K562 (cell line): ENCODE measurements around the gene RPL3. TPM values are rescaled to one million over a fixed set of nuclear protein-coding genes. Genes with fewer than 3 reads are reported as not detected.

ENCODE experiments used
- ATAC-seq: fragments of 200-7000 bp; cut with Tn5 transposase; 3 replicates; pipeline ENCODE4 v1.9.1; 2020; ENCODE audit warnings: moderate library complexity
- BruUV-seq: library from RNA; stranded (reverse); fragments of 400-500 nt; replicated peaks from 2 replicates; lab custom pipeline; 2021; lab: Mats Ljungman, UMichigan
- CTCF ChIA-PET: fragments of 300-600 bp; formaldehyde crosslinking; extraction: SDS; loops from one replicate; lab custom pipeline; 2021; ENCODE audit warnings: low intra/inter-chr PET ratio; lab: Yijun Ruan, JAX
- POLR2A ChIA-PET: fragments of 300-600, 350-650 bp; sonication (Branson Sonifier 250); formaldehyde crosslinking; extraction: SDS; loops from one replicate; lab custom pipeline; 2021; ENCODE audit warnings: antibody characterized with exemption, inconsistent platforms; lab: Yijun Ruan, JAX
- DNase-seq, 4 experiments: peaks; one replicate each; pipeline versions ENCODE4 v3.0.0 to v3.0.0-alpha.2; 2011 to 2018; ENCODE audit warnings: low spot score in 3 of 4, mixed read lengths in 3 of 4; ENCODE audit errors: extremely low read depth in 1 of 4
- FAIRE-seq: peaks from 2 replicates; lab custom pipeline; 2011; peaks lifted over from hg19 to GRCh38; lab: Jason Lieb, UNC
- H2AFZ ChIP-seq: 2 replicates; pipeline ENCODE4 v1.6.0; 2011; ENCODE audit warnings: low read depth, low read length, control low read depth, inconsistent platforms
- H3K27ac ChIP-seq: fragments of 200-600 bp; 3 replicates; pipeline ENCODE4 v1.8.0; 2011; ENCODE audit warnings: low read depth, mild to moderate bottlenecking, control low read depth, inconsistent platforms, low read length, moderate library complexity, mixed read lengths; ENCODE audit errors: extremely low read depth
- H3K27me3 ChIP-seq, 2 experiments: fragments of 300-600 bp in 1 of 2; 2 replicates in 1 of 2; 3 replicates in 1 of 2; pipeline versions ENCODE4 v1.6.0 to v1.8.0; 2011; ENCODE audit warnings: inconsistent platforms in 2 of 2, low read length in 2 of 2, mild to moderate bottlenecking in 1 of 2, mixed read lengths in 1 of 2, moderate library complexity in 1 of 2; ENCODE audit not compliant: control insufficient read depth in 2 of 2, insufficient read depth in 2 of 2
- H3K36me3 ChIP-seq: fragments of 300-600 bp; 3 replicates; pipeline ENCODE4 v1.8.0; 2011; ENCODE audit warnings: mild to moderate bottlenecking, low read length, inconsistent platforms; ENCODE audit not compliant: control insufficient read depth, insufficient read depth
- H3K4me1 ChIP-seq, 2 experiments: fragments of 200-600 bp in 1 of 2; replicated peaks in 1 of 2; 2 replicates in 1 of 2; 3 replicates in 1 of 2; pipeline versions ENCODE4 v1.5.1 to v1.8.0; 2011; ENCODE audit warnings: inconsistent platforms in 2 of 2, low read length in 2 of 2, mild to moderate bottlenecking in 1 of 2, mixed read lengths in 1 of 2, moderate library complexity in 1 of 2; ENCODE audit not compliant: control insufficient read depth in 2 of 2, insufficient read depth in 2 of 2
- H3K4me2 ChIP-seq: 2 replicates; pipeline ENCODE4 v1.6.1; 2011; ENCODE audit warnings: low read length, control low read depth, inconsistent platforms, mixed read lengths; ENCODE audit not compliant: insufficient read depth
- H3K4me3 ChIP-seq: fragments of 200-600 bp; sonication (generic), shearing (Covaris generic); 2 replicates; pipeline ENCODE4 v1.5.1; 2016; ENCODE audit warnings: control low read depth, inconsistent platforms
- H3K79me2 ChIP-seq: fragments of 200-600 bp; 3 replicates; pipeline ENCODE4 v1.8.0; 2011; ENCODE audit warnings: low read length, inconsistent platforms; ENCODE audit not compliant: control insufficient read depth, insufficient read depth
- H3K9ac ChIP-seq, 2 experiments: 2 replicates each; pipeline versions ENCODE4 v1.6.0 to v1.6.1; 2011; ENCODE audit warnings: low read depth in 2 of 2, low read length in 2 of 2, control low read depth in 1 of 2, inconsistent platforms in 1 of 2, mild to moderate bottlenecking in 1 of 2, mixed read lengths in 1 of 2; ENCODE audit not compliant: insufficient read depth in 1 of 2
- H3K9me1 ChIP-seq: one replicate; pipeline ENCODE4 v1.6.0; 2011; ENCODE audit warnings: inconsistent platforms, mild to moderate bottlenecking, low read length, moderate library complexity; ENCODE audit not compliant: control insufficient read depth, insufficient read depth
- H3K9me3 ChIP-seq: replicated peaks from 2 replicates; pipeline ENCODE4 v1.5.1; 2011; ENCODE audit warnings: low read depth, low read length, inconsistent platforms; ENCODE audit not compliant: control insufficient read depth, insufficient read depth
- H4K20me1 ChIP-seq: replicated peaks from 2 replicates; pipeline ENCODE4 v1.6.1; 2011; ENCODE audit warnings: low read length, inconsistent platforms, mixed read lengths; ENCODE audit not compliant: control insufficient read depth, insufficient read depth
- CHD1 ChIP-seq: fragments of 200-600 bp; sonication (generic); IDR thresholded peaks from one replicate; pipeline ENCODE4 v1.6.1; 2012; ENCODE audit warnings: mild to moderate bottlenecking, moderate library complexity, low read length, inconsistent platforms
- EHMT2 ChIP-seq: fragments of 450-650 bp; IDR thresholded peaks from 2 replicates; pipeline ENCODE4 v1.6.1; 2018; ENCODE audit warnings: antibody characterized with exemption
- HNRNPK ChIP-seq: fragments of 200-400 bp; formaldehyde crosslinking; IDR thresholded peaks from one replicate; pipeline ENCODE4 v1.6.1; 2018; ENCODE audit warnings: mild to moderate bottlenecking, low read depth, low read length; ENCODE audit not compliant: poor library complexity, severe bottlenecking
- JUND ChIP-seq, 2 experiments: IDR thresholded peaks; 2 replicates in 1 of 2; 3 replicates in 1 of 2; pipeline ENCODE4 v1.6.1; 2011; ENCODE audit warnings: borderline replicate concordance in 2 of 2, low read depth in 2 of 2, low read length in 2 of 2, improper control_type of control experiment in 1 of 2, missing biosample characterization in 1 of 2, missing genetic modification characterization in 1 of 2, missing genetic modification reagents in 1 of 2
- NR2C1 ChIP-seq, 2 experiments: fragments of 450-650 bp; IDR thresholded peaks; 2 replicates each; pipeline ENCODE4 v1.6.1; 2017; ENCODE audit warnings: mild to moderate bottlenecking in 2 of 2, antibody characterized with exemption in 1 of 2, inconsistent platforms in 1 of 2, missing compliant biosample characterization in 1 of 2, missing genetic modification characterization in 1 of 2
- NR2C2 ChIP-seq, 2 experiments: fragments of 200-800 bp in 1 of 2; sonication (Bioruptor generic) in 1 of 2; sonication (generic) in 1 of 2; formaldehyde crosslinking in 1 of 2; IDR thresholded peaks; 2 replicates each; pipeline versions ENCODE4 v1.6.1 to v1.8.0; 2016 to 2022; ENCODE audit warnings: mild to moderate bottlenecking in 1 of 2, missing compliant biosample characterization in 1 of 2, missing genetic modification characterization in 1 of 2, missing genetic modification reagents in 1 of 2
- PML ChIP-seq: IDR thresholded peaks from 2 replicates; pipeline ENCODE4 v1.6.1; 2012; ENCODE audit warnings: low read length, inconsistent platforms
- SIN3A ChIP-seq, 2 experiments: fragments of 150-350 bp in 1 of 2; IDR thresholded peaks; 2 replicates each; pipeline ENCODE4 v1.6.1; 2011 to 2016; ENCODE audit warnings: borderline replicate concordance in 2 of 2, low read depth in 2 of 2, low read length in 2 of 2, mild to moderate bottlenecking in 2 of 2, moderate library complexity in 2 of 2; ENCODE audit not compliant: control insufficient read depth in 1 of 2
- SRF ChIP-seq, 2 experiments: fragments of 250-450, 450-650 bp in 1 of 2; sonication (Bioruptor Pico) in 1 of 2; sonication (generic) in 1 of 2; formaldehyde crosslinking; IDR thresholded peaks; 2 replicates each; pipeline versions ENCODE4 v1.5.0 to v1.5.1; 2020 to 2022; ENCODE audit warnings: mild to moderate bottlenecking in 1 of 2, missing genetic modification reagents in 1 of 2
- TCF7L2 ChIP-seq: fragments of 150-350 bp; IDR thresholded peaks from 2 replicates; pipeline ENCODE4 v1.6.1; 2016; ENCODE audit warnings: low read depth, mild to moderate bottlenecking, low read length, moderate library complexity
- WHSC1 ChIP-seq: IDR thresholded peaks from one replicate; pipeline ENCODE4 v1.6.1; 2012; ENCODE audit warnings: low read length, control low read depth, inconsistent platforms
- ZFP1 ChIP-seq: fragments of 450-650 bp; formaldehyde crosslinking; IDR thresholded peaks from 2 replicates; pipeline ENCODE4 v1.4.0; 2020; ENCODE audit warnings: mild to moderate bottlenecking, mixed read lengths
- ZNF184 ChIP-seq: sonication (generic); formaldehyde crosslinking; IDR thresholded peaks from 2 replicates; pipeline ENCODE4 v1.5.0; 2020; ENCODE audit warnings: missing genetic modification reagents
- ZNF436 ChIP-seq: fragments of 250-450, 450-650 bp; sonication (Bioruptor Pico); formaldehyde crosslinking; IDR thresholded peaks from 2 replicates; pipeline ENCODE4 v1.7.0; 2020; ENCODE audit warnings: mild to moderate bottlenecking
- ZNF561 ChIP-seq: fragments of 450-650 bp; formaldehyde crosslinking; conservative IDR thresholded peaks from 2 replicates; pipeline ENCODE4 v1.4.0; 2020; ENCODE audit warnings: mild to moderate bottlenecking, moderate library complexity
- WGBS: fragments of 100-300 bp; shearing (Covaris generic); methylation state at CpG from one replicate; pipeline ENCODE4 v1.1.6; 2016; ENCODE audit warnings: low coverage, mixed read lengths; ENCODE audit not compliant: insufficient coverage; ENCODE audit errors: missing lambda C conversion rate; 5-methylcytosine and 5-hydroxymethylcytosine counted together
- in situ Hi-C: fragments of 300-500 bp; cut with MboI; formaldehyde crosslinking; loops from 4 replicates; pipeline ENCODE4 v1.15.0; 2018; ENCODE audit warnings: inconsistent platforms, mixed read lengths
- intact Hi-C: fragments of 100-400 bp; cut with micrococcal nuclease; formaldehyde crosslinking; loops from 2 replicates; pipeline ENCODE4 v1.14.2; 2022
- polyA plus RNA-seq, 8 experiments: library from polyadenylated mRNA; depleted of rRNA in 4 of 8; stranded (reverse) in 5 of 8; unstranded in 3 of 8; fragments of >200 nt; fragmentation: Nextera tagmentation in 2 of 8; fragmentation: Illumina TruSeq in 1 of 8; extraction: Ambion mirVana in 2 of 8; extraction: Trizol in 1 of 8; gene quantifications; 2 replicates each; pipeline versions ENCODE4 v1.2.1 to v1.2.3, GENCODE V29; 2011 to 2014; ENCODE audit warnings: inconsistent platforms in 1 of 8, missing spikeins in 1 of 8
- total RNA-seq, 7 experiments: library from RNA; depleted of rRNA in 6 of 7; stranded (reverse); fragments of >200 nt in 6 of 7; fragmentation: Illumina TruSeq in 2 of 7; extraction: Trizol in 2 of 7; gene quantifications; 2 replicates each; pipeline versions ENCODE4 v1.2.1 to v1.2.3, GENCODE V29; 2011 to 2021; ENCODE audit warnings: low replicate concordance in 1 of 7
- TF ChIP-seq, protein P1 (sequence below): fragments of 200-400 bp; formaldehyde crosslinking; IDR thresholded peaks from 2 replicates; pipeline ENCODE4 v1.6.1; 2017; ENCODE audit warnings: mild to moderate bottlenecking, low read depth, low read length, moderate library complexity

RPL3 gene
- total and polyA plus RNA-seq, 9 of the 15 experiments (the other 6 are each of a cell fraction or from before 2014, with no cell fraction given): 1,624 to 4,066 (median 2,565) TPM

DNA sequence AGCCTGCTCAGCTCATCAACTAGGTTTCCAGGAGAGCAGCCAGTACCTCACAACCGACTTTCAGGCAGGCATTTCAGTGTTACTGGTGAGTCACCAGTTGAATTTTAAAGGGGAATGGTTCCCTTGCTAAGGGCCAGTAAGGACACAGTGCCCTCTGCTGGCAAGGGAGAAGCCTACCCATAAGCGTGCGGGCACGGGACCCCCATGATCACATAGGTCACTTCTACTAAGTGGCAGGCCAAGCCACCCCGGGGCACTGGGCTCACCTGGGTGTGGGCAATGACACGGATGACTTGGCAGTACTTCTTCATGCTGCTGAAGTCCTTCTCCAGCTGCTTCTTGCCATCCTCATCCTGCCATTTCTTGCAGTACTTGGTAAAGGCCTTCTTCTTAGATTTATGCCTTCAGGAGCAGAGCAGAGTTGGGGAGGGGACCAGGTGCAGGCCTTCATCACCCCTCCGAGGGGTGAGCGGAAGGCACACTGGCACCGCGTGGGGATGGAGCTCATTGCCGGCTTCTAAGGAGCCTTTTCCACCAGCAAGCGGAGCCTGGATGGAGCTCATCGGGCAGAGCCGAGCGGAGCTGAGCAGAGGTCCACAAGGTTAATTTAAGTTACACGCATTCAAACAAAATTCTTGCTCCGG, 2.9 kb downstream of the RPL3 start:
- H3K4me1 ChIP-seq: peaks cover 15 to 41% of the 10 kb centered on the region in 2 experiments; a peak in 4 of 5 replicates
- ChIA-PET POLR2A (interaction anchor here (0.6 to 7.1 kb wide), 36 partner anchors 10 to 417 kb away, joined by 3 to 136 read pairs (median 4); partner anchors contain the start of genes APOBEC3C, ATF4 and SYNGR1), CTCF (interaction anchor here (1.2 to 1.4 kb wide), 3 partner anchors 145 to 182 kb away, joined by 4 to 9 read pairs (median 7); no protein-coding TSS in a partner anchor)
- H3K79me2 ChIP-seq: peaks cover 67% of the 10 kb centered on the region
- ATAC-seq: peak; percentile 20
- peaks cover 3% of the 10 kb centered on the region for H3K9me1 ChIP-seq
- WGBS: 2% methylated on average over 17 of the region's 17 CpGs
- peak overlapping the region; percentile 96 to 100 for H3K9ac ChIP-seq
- peak overlapping the region; percentile 86 for H3K27ac ChIP-seq
- H2AFZ ChIP-seq: no peak overlapping the region
- BruUV-seq: no TSS peak
- no peaks in the 10 kb centered on the region for H3K27me3 ChIP-seq
- peak overlapping the region; percentile 99 for H3K4me2 ChIP-seq
- peaks cover 73% of the 10 kb centered on the region for H4K20me1 ChIP-seq
- peaks cover 71% of the 10 kb centered on the region for H3K36me3 ChIP-seq
- no peak for FAIRE-seq
- peak in 2 of 4 experiments; percentile 42 to 77 for DNase-seq
- H3K9me3 ChIP-seq: no peaks in the 10 kb centered on the region
- H3K4me3 ChIP-seq: peak overlapping the region; percentile 69
- intact Hi-C loops: no loop called here
- in situ Hi-C loops: no loop called here
- TF ChIP-seq SIN3A (IDR thresholded peaks at IDR 0.05; ENCODE audit: borderline replicate concordance in 2 of 2, control insufficient read depth in 1 of 2, low read depth in 2 of 2, low read length in 2 of 2) (peak; percentile 15 to 30; a peak in 1 of 4 replicates), ZNF436 (CRISPR knock-in tag) (no peak), NR2C2 (CRISPR knock-in tag; IDR thresholded peaks at IDR 0.05) (no peak), NR2C2 (tag; IDR thresholded peaks at IDR 0.05) (no peak), PML (no peak), ZNF561 (CRISPR knock-in tag) (no peak), WHSC1 (no peak), NR2C1 (IDR thresholded peaks at IDR 0.05) (no peak), NR2C1 (tag; IDR thresholded peaks at IDR 0.05) (no peak), JUND (IDR thresholded peaks at IDR 0.05; ENCODE audit: borderline replicate concordance, low read depth, low read length) (peak; percentile 90), JUND (tag; IDR thresholded peaks at IDR 0.05; ENCODE audit: borderline replicate concordance, low read depth, low read length) (peak; percentile 78; the same call in 1 of the 3 replicates), HNRNPK (no peak), ZNF184 (no peak), CHD1 (no peak), SRF (CRISPR knock-in tag; IDR thresholded peaks at IDR 0.05) (peak in 1 of 2 experiments; percentile 48; a peak in 1 of 4 replicates), EHMT2 (no peak), ZFP1 (CRISPR knock-in tag) (no peak), TCF7L2 (no peak)
- TF ChIP-seq, protein P1, sequence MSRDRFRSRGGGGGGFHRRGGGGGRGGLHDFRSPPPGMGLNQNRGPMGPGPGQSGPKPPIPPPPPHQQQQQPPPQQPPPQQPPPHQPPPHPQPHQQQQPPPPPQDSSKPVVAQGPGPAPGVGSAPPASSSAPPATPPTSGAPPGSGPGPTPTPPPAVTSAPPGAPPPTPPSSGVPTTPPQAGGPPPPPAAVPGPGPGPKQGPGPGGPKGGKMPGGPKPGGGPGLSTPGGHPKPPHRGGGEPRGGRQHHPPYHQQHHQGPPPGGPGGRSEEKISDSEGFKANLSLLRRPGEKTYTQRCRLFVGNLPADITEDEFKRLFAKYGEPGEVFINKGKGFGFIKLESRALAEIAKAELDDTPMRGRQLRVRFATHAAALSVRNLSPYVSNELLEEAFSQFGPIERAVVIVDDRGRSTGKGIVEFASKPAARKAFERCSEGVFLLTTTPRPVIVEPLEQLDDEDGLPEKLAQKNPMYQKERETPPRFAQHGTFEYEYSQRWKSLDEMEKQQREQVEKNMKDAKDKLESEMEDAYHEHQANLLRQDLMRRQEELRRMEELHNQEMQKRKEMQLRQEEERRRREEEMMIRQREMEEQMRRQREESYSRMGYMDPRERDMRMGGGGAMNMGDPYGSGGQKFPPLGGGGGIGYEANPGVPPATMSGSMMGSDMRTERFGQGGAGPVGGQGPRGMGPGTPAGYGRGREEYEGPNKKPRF: no peak
